B cell (primary cell): ENCODE data around the gene FNDC10. TPM values are rescaled to one million over a fixed set of nuclear protein-coding genes. Genes with fewer than 3 reads are reported as not detected.

Experiments
- ATAC-seq: fragments of 200-7000 bp; cut with Tn5 transposase; one replicate; pipeline ENCODE4 v1.10.0; 2021; ENCODE audit warnings: low read depth, mild to moderate bottlenecking, moderate number of reproducible peaks, moderate library complexity
- CTCF ChIA-PET: fragments of 350-600 bp; sonication (Branson Sonifier 250); formaldehyde crosslinking; loops from one replicate; lab custom pipeline; 2021; ENCODE audit warnings: antibody characterized with exemption, inconsistent platforms; lab: Charles Lee
- POLR2A ChIA-PET: fragments of 350-600 bp; sonication (Branson Sonifier 250); formaldehyde crosslinking; loops from one replicate; lab custom pipeline; 2021; ENCODE audit warnings: antibody characterized with exemption; lab: Charles Lee
- DNase-seq: peaks from one replicate; pipeline ENCODE4 v3.0.0; 2013
- H2AFZ ChIP-seq: 2 replicates; pipeline ENCODE4 v1.6.1; 2012; ENCODE audit warnings: mild to moderate bottlenecking, low read depth, low read length; ENCODE audit not compliant: insufficient read depth, poor library complexity, severe bottlenecking
- H3K27ac ChIP-seq, 2 donors: 1 replicate in 1 of 2; 2 replicates in 1 of 2; pipeline ENCODE4 v1.5.1; 2012 to 2013; ENCODE audit warnings: low read length in 2 of 2, mild to moderate bottlenecking in 2 of 2, moderate library complexity in 1 of 2
- H3K27me3 ChIP-seq, 4 experiments: fragments of 200-600 bp in 1 of 4; sonication (generic) in 1 of 4; replicated peaks in 1 of 4; 1 replicate in 2 of 4; 2 replicates in 2 of 4; pipeline versions ENCODE4 v1.6.1 to v1.7.0; 2013 to 2016; ENCODE audit warnings: low read length in 3 of 4, mild to moderate bottlenecking in 2 of 4, mixed read lengths in 1 of 4, moderate library complexity in 1 of 4; ENCODE audit not compliant: insufficient read depth in 4 of 4, control insufficient read depth in 3 of 4; ENCODE audit errors: control extremely low read depth in 1 of 4
- H3K36me3 ChIP-seq, 2 experiments: replicated peaks in 1 of 2; 1 replicate in 1 of 2; 2 replicates in 1 of 2; pipeline versions ENCODE4 v1.6.1 to v1.7.1; 2013; ENCODE audit warnings: low read length in 1 of 2; ENCODE audit not compliant: insufficient read depth in 2 of 2, control insufficient read depth in 1 of 2; ENCODE audit errors: control extremely low read depth in 1 of 2, extremely low read depth in 1 of 2
- H3K4me1 ChIP-seq, 2 donors: fragments of 200-600 bp in 1 of 2; sonication (generic) in 1 of 2; 1 replicate in 1 of 2; 2 replicates in 1 of 2; pipeline versions ENCODE4 v1.5.1 to v1.6.1; 2013 to 2017; ENCODE audit warnings: low read length in 2 of 2; ENCODE audit not compliant: control insufficient read depth in 2 of 2, insufficient read depth in 2 of 2
- H3K4me2 ChIP-seq: replicated peaks from 2 replicates; pipeline ENCODE3; 2012; ENCODE audit warnings: mild to moderate bottlenecking, low read depth, low read length; ENCODE audit not compliant: poor library complexity, severe bottlenecking
- H3K4me3 ChIP-seq, 5 experiments: fragments of 200-600 bp in 1 of 5; sonication (generic) in 1 of 5; 1 replicate in 3 of 5; 2 replicates in 2 of 5; pipeline versions ENCODE4 v1.5.1 to v1.7.0; 2011 to 2016; ENCODE audit warnings: low read length in 4 of 5, mild to moderate bottlenecking in 4 of 5, low read depth in 2 of 5, control low read depth in 1 of 5, moderate library complexity in 1 of 5; ENCODE audit not compliant: insufficient read depth in 1 of 5; ENCODE audit errors: control extremely low read depth in 1 of 5, extremely low read depth in 1 of 5
- H3K79me2 ChIP-seq: fragments of 200-600 bp; sonication (generic); one replicate; pipeline ENCODE4 v1.6.0; 2016; ENCODE audit warnings: low read length; ENCODE audit not compliant: control insufficient read depth, insufficient read depth
- H3K9ac ChIP-seq: fragments of 200-600 bp; sonication (generic); 2 replicates; pipeline ENCODE4 v1.6.1; 2017; ENCODE audit warnings: mild to moderate bottlenecking, low read length, moderate library complexity
- H3K9me3 ChIP-seq, 3 donors: one replicate each; pipeline versions ENCODE4 v1.6.1 to v1.7.1; 2013; ENCODE audit warnings: low read length in 2 of 3; ENCODE audit not compliant: control insufficient read depth in 2 of 3, insufficient read depth in 1 of 3; ENCODE audit errors: control extremely low read depth in 1 of 3
- H4K20me1 ChIP-seq: 2 replicates; pipeline ENCODE4 v1.6.0; 2012; ENCODE audit warnings: mild to moderate bottlenecking, low read length; ENCODE audit not compliant: insufficient read depth, control insufficient read depth, poor library complexity, severe bottlenecking
- H3K27ac Mint-ChIP-seq: one replicate; pipeline ENCODE4 v1.8.0; 2021; ENCODE audit warnings: mixed read lengths
- H3K27me3 Mint-ChIP-seq: one replicate; pipeline ENCODE4 v1.8.0; 2021; ENCODE audit warnings: mixed read lengths
- H3K4me1 Mint-ChIP-seq: one replicate; pipeline ENCODE4 v1.8.0; 2021; ENCODE audit warnings: mixed read lengths
- H3K4me3 Mint-ChIP-seq: one replicate; pipeline ENCODE4 v1.8.0; 2021; ENCODE audit warnings: mixed read lengths
- H3K9me3 Mint-ChIP-seq: one replicate; pipeline ENCODE4 v1.8.0; 2022; ENCODE audit warnings: mixed read lengths; ENCODE audit not compliant: insufficient read depth
- EZH2 ChIP-seq: IDR thresholded peaks from 2 replicates; pipeline ENCODE4 v1.6.1; 2012; ENCODE audit warnings: borderline replicate concordance, low read depth, mild to moderate bottlenecking, moderate library complexity, low read length; ENCODE audit not compliant: insufficient read depth, poor library complexity, severe bottlenecking
- WGBS: methylation state at CpG from one replicate; pipeline ENCODE4 v1.1.5; 2013; ENCODE audit warnings: missing lambda C conversion rate; ENCODE audit not compliant: insufficient coverage; 5-methylcytosine and 5-hydroxymethylcytosine counted together
- intact Hi-C: fragments of 100-400 bp; cut with micrococcal nuclease; formaldehyde crosslinking; loops from one replicate; pipeline ENCODE4 v1.10.0; 2022
- polyA plus RNA-seq: library from polyadenylated mRNA; depleted of rRNA; stranded (reverse); fragments of >200 nt; gene quantifications from 2 replicates; pipeline ENCODE4 v1.2.3, GENCODE V29; 2012
- total RNA-seq, 2 donors: library from RNA; stranded (reverse); fragments of 120-200 nt in 1 of 2; gene quantifications; 1 replicate in 1 of 2; 2 replicates in 1 of 2; pipeline versions ENCODE4 v1.2.3 to v1.2.4, GENCODE V29; 2013 to 2022
- TF ChIP-seq, protein P1 (sequence below): fragments of 200-600 bp; IDR thresholded peaks from one replicate; pipeline ENCODE4 v1.8.0; 2022; ENCODE audit warnings: antibody characterized with exemption, mild to moderate bottlenecking

Gene FNDC10
- total and polyA plus RNA-seq, 2 donors (not counting 1 experiment from before 2014, with no cell fraction given), result 1.4 TPM

- peaks cover 3% of the 10 kb centered on the region for H3K27me3 Mint-ChIP-seq
- ATAC-seq (no peak), DNase-seq (no peak)
- H3K27ac Mint-ChIP-seq, result no peak overlapping the region
- peaks cover 4 to 12% of the 10 kb centered on the region in 2 donors for H3K4me1 ChIP-seq
- TF ChIP-seq EZH2, result no peak
- TF ChIP-seq, protein P1, sequence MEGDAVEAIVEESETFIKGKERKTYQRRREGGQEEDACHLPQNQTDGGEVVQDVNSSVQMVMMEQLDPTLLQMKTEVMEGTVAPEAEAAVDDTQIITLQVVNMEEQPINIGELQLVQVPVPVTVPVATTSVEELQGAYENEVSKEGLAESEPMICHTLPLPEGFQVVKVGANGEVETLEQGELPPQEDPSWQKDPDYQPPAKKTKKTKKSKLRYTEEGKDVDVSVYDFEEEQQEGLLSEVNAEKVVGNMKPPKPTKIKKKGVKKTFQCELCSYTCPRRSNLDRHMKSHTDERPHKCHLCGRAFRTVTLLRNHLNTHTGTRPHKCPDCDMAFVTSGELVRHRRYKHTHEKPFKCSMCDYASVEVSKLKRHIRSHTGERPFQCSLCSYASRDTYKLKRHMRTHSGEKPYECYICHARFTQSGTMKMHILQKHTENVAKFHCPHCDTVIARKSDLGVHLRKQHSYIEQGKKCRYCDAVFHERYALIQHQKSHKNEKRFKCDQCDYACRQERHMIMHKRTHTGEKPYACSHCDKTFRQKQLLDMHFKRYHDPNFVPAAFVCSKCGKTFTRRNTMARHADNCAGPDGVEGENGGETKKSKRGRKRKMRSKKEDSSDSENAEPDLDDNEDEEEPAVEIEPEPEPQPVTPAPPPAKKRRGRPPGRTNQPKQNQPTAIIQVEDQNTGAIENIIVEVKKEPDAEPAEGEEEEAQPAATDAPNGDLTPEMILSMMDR, result no peak
- POLR2A ChIA-PET, result no interaction called here
- H3K4me2 ChIP-seq, result no peak overlapping the region
- H3K4me1 Mint-ChIP-seq, result peaks cover 4% of the 10 kb centered on the region
- no peak overlapping the region for H3K4me3 Mint-ChIP-seq
- CTCF ChIA-PET, result interaction anchor here (0.6 kb wide), 1 partner anchor 55 kb away, joined by 3 read pairs; no protein-coding TSS in a partner anchor
- no peak overlapping the region for H3K27ac ChIP-seq
- no peaks in the 10 kb centered on the region for H3K9me3 Mint-ChIP-seq
- no peak overlapping the region for H3K4me3 ChIP-seq
- H2AFZ ChIP-seq, result no peak overlapping the region
- H3K9me3 ChIP-seq, result no peaks in the 10 kb centered on the region
- 93% methylated on average over 8 of the region's 8 CpGs for WGBS
- peaks cover 5% of the 10 kb centered on the region for H4K20me1 ChIP-seq
- intact Hi-C loops, result no loop called here
- H3K9ac ChIP-seq, result no peak overlapping the region
- no peaks in the 10 kb centered on the region for H3K36me3 ChIP-seq
- H3K27me3 ChIP-seq, result no peaks in the 10 kb centered on the region
- H3K79me2 ChIP-seq, result no peaks in the 10 kb centered on the region
Observed at GRCh38 chr1:1625824-1626206, 25.9 kb upstream of the FNDC10 start.

DNA sequence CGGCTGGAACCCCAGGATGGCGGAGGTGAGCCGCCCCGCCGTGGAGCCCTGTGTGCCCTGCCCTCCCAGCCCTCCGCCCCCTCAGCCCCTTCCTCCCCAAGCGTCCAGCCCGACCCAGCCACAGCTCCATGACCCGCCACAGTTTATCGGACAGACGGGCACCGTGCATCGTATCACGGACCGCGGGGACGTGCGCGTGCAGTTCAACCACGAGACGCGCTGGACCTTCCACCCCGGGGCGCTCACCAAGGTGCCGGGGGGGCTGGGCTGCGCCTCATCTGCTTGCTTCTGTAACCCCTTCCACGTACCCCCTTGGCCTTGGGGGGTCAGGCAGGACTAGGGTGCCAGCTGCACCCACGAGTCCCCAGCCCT, 25.5 kb upstream of the FNDC10 start:
- Mint-ChIP-seq H3K4me1 (peaks cover 4% of the 10 kb centered on the region), H3K27ac (no peak overlapping the region), H3K4me3 (no peak overlapping the region), H3K27me3 (peaks cover 3% of the 10 kb centered on the region), H3K9me3 (no peaks in the 10 kb centered on the region)
- DNase-seq (no peak), ATAC-seq (no peak)
- Histone ChIP-seq H3K4me3 (no peak overlapping the region), H3K4me1 (peaks cover 0 to 8% of the 10 kb centered on the region in 2 donors), H3K79me2 (no peaks in the 10 kb centered on the region), H4K20me1 (peaks cover 5% of the 10 kb centered on the region), H3K4me2 (no peak overlapping the region), H2AFZ (no peak overlapping the region), H3K27ac (no peak overlapping the region), H3K36me3 (no peaks in the 10 kb centered on the region), H3K9me3 (no peaks in the 10 kb centered on the region), H3K27me3 (no peaks in the 10 kb centered on the region), H3K9ac (no peak overlapping the region)
- CTCF ChIA-PET, result interaction anchor here (0.6 kb wide), 1 partner anchor 56 kb away, joined by 3 read pairs; no protein-coding TSS in a partner anchor
- POLR2A ChIA-PET, result no interaction called here
- TF ChIP-seq, protein P1, result no peak
- TF ChIP-seq EZH2, result no peak
- intact Hi-C loops, result no loop called here
- 98% methylated on average over 25 of the region's 28 CpGs for WGBS
